OCI-LY1 (cell line): ENCODE measurements around the gene LRRFIP2.

ENCODE experiments used
- CTCF ChIP-seq: fragments of 200-600 bp; sonication (generic), shearing (Covaris generic); IDR thresholded peaks from 2 replicates; pipeline ENCODE4 v1.5.1; 2017; ENCODE audit warnings: mild to moderate bottlenecking, antibody characterized with exemption, low read length, moderate library complexity, mixed read lengths
- EZH2 ChIP-seq: fragments of 200-600 bp; sonication (generic), shearing (Covaris generic); IDR thresholded peaks from 2 replicates; pipeline ENCODE4 v1.8.0; 2017; ENCODE audit warnings: borderline replicate concordance, mixed run types, mild to moderate bottlenecking, antibody characterized with exemption, low read length, moderate library complexity, mixed read lengths

GRCh38 chr3:37161351-37161750 lies 13.0 kb downstream of the LRRFIP2 start:
- no peak for TF ChIP-seq CTCF
- TF ChIP-seq EZH2: no peak
